ENCODE data around the gene ERC2. TPM values are rescaled to one million over a fixed set of nuclear protein-coding genes. Genes with fewer than 3 reads are reported as not detected.

The ERC2 gene
- total and polyA plus RNA-seq, 2 donors (not counting 3 experiments of a cell fraction or from before 2014, with no cell fraction given) = 5.6 to 15.5 TPM

DNA sequence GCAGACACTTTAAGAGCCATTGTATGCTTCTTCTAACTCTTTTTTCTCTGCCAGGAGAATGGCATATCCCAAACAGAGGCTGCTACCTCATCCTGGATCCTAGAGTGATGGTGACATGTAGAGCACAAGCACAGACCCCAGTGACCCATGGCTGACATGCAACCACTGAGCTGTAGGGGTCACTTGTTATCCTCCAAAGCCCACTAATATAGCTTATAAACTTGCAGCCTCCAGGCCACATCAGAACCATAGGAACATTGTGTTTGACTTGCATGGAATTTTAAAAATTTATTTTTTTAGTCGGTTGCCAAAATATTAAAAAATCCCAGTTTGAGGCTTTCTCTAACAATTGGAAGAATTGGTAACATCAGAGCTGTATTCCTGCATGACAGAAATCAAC, 698.2 kb downstream of the ERC2 start:
- no peak overlapping the region for H3K4me3 ChIP-seq (replicated peaks in 1 of 3; ENCODE audit: insufficient read depth in 1 of 3, low read depth in 1 of 3, low read length in 3 of 3)
- no peak for TF ChIP-seq MYC (IDR thresholded peaks at IDR 0.05; ENCODE audit: low read depth, low read length)
- TF ChIP-seq POLR2A (IDR thresholded peaks at IDR 0.05; ENCODE audit: low read depth, low read length) = no peak
- TF ChIP-seq GATA2 (IDR thresholded peaks at IDR 0.05; ENCODE audit: insufficient read depth, insufficient read length, low read depth, low read length) = no peak
- TF ChIP-seq EZH2 (IDR thresholded peaks at IDR 0.05; ENCODE audit: borderline replicate concordance, low read depth, low read length, severe bottlenecking) = no peak
- no peak for TF ChIP-seq POLR2AphosphoS5 (IDR thresholded peaks at IDR 0.05; ENCODE audit: insufficient read depth, low read depth, low read length)
- TF ChIP-seq FOS (IDR thresholded peaks at IDR 0.05; ENCODE audit: borderline replicate concordance, insufficient read depth, low read length) = no peak
- no peak for TF ChIP-seq JUN (IDR thresholded peaks at IDR 0.05; ENCODE audit: borderline replicate concordance, insufficient read depth, insufficient read length, low read depth)
- TF ChIP-seq, protein P1, sequence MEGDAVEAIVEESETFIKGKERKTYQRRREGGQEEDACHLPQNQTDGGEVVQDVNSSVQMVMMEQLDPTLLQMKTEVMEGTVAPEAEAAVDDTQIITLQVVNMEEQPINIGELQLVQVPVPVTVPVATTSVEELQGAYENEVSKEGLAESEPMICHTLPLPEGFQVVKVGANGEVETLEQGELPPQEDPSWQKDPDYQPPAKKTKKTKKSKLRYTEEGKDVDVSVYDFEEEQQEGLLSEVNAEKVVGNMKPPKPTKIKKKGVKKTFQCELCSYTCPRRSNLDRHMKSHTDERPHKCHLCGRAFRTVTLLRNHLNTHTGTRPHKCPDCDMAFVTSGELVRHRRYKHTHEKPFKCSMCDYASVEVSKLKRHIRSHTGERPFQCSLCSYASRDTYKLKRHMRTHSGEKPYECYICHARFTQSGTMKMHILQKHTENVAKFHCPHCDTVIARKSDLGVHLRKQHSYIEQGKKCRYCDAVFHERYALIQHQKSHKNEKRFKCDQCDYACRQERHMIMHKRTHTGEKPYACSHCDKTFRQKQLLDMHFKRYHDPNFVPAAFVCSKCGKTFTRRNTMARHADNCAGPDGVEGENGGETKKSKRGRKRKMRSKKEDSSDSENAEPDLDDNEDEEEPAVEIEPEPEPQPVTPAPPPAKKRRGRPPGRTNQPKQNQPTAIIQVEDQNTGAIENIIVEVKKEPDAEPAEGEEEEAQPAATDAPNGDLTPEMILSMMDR (IDR thresholded peaks at IDR 0.05; ENCODE audit: extremely low read depth in 1 of 2, insufficient read depth in 1 of 2, low read depth in 1 of 2, low read length in 2 of 2) = no peak
- TF ChIP-seq, protein P2, sequence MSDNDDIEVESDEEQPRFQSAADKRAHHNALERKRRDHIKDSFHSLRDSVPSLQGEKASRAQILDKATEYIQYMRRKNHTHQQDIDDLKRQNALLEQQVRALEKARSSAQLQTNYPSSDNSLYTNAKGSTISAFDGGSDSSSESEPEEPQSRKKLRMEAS (IDR thresholded peaks at IDR 0.05; ENCODE audit: insufficient read depth, insufficient read length) = no peak
- no peak for FAIRE-seq

More for the DNA sequence above, 698.2 kb downstream of the ERC2 start:
- Histone ChIP-seq H3K4me2 (ENCODE audit: insufficient read depth, low read length) (no peak overlapping the region), H3K27ac (ENCODE audit: insufficient read depth, low read depth, low read length) (no peak overlapping the region), H3K4me1 (ENCODE audit: control insufficient read depth, extremely low read depth, insufficient read depth, low read length) (no peaks in the 10 kb centered on the region), H3K9me3 (replicated peaks; ENCODE audit: control insufficient read depth, insufficient read depth, low read length) (no peaks in the 10 kb centered on the region), H2AFZ (ENCODE audit: low read depth, low read length) (no peak overlapping the region), H3K36me3 (ENCODE audit: control insufficient read depth in 2 of 2, extremely low read depth in 1 of 2, insufficient read depth in 2 of 2, low read length in 2 of 2) (no peaks in the 10 kb centered on the region), H3K27me3 (ENCODE audit: control insufficient read depth in 2 of 2, insufficient read depth in 2 of 2, low read length in 2 of 2) (no peaks in the 10 kb centered on the region), H3K79me2 (ENCODE audit: control insufficient read depth, insufficient read depth, low read length) (no peaks in the 10 kb centered on the region), H3K9ac (replicated peaks; ENCODE audit: extremely low read depth, insufficient read depth, low read length) (no peak overlapping the region), H4K20me1 (replicated peaks; ENCODE audit: control insufficient read depth, extremely low read depth, insufficient read depth, low read length) (no peaks in the 10 kb centered on the region), H3K9me1 (replicated peaks; ENCODE audit: control insufficient read depth, extremely low read depth, insufficient read depth, low read length) (no peaks in the 10 kb centered on the region)
- dilution Hi-C loops (cut with MboI; ENCODE audit: extremely low pct_ligation_motif_present, low sequenced_read_pairs) = no loop called here
- POLR2A ChIA-PET = no interaction called here
- no peak for DNase-seq (ENCODE audit: low read depth, low spot score)
- CTCF ChIA-PET = no interaction called here
- intact Hi-C loops (cut with micrococcal nuclease) = no loop called here
- no TSS peak for BruUV-seq (replicated peaks)
